GM18520 (cell line): ENCODE measurements around the gene ALS2CL.

Experiments
- ATAC-seq: cut with Tn5 transposase; IDR thresholded peaks from one replicate; pipeline ENCODE4 v1.9.1; 2021; ENCODE audit not compliant: unreplicated experiment

ALS2CL gene

DNA sequence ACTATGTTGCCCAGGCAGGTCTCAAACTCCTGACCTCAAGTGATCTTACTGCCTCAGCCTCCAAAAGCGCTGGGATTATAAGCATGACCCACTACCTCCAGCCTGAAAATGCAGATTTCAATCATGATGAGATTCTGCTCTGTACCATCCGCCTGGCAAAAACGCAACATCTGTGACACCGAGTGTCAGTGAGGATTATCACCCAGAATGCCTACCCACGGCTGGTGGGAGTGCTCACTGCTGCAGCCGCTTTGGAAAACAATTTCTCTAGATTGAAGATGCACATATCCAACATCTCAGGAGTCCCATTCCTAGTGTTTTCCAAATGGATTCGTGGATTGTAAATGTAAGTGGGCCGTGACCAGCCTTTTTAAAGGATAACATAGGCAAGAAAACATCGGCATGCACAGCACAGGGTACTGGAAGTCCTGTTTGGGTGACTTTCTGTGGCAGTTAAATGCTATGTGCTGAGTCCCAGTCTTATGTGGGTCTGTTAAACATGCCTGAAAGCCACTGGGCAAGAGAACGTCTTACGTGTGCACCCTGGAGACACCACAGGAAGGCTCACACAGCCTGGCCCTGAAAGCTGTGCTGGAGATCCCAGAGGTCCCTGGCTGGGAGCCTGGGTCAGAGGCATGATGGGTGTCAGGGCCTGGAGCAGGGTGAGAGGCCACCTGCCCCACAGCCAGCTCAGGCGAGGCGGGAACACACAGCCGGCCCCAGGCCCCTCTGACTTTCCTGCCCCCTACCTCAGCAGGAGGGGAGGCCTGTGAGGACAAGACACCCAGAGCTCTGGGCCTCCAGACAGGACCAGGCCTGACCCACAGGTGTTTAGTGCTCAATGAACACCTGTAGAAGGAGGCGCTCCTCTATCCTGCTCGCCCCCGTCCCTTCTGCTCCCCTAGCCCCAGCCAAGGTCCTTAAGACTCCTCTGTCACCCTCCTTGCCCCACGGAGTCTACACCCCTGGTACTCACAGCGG lies 23.3 kb upstream of the ALS2CL start:
- no peak for ATAC-seq

DNA sequence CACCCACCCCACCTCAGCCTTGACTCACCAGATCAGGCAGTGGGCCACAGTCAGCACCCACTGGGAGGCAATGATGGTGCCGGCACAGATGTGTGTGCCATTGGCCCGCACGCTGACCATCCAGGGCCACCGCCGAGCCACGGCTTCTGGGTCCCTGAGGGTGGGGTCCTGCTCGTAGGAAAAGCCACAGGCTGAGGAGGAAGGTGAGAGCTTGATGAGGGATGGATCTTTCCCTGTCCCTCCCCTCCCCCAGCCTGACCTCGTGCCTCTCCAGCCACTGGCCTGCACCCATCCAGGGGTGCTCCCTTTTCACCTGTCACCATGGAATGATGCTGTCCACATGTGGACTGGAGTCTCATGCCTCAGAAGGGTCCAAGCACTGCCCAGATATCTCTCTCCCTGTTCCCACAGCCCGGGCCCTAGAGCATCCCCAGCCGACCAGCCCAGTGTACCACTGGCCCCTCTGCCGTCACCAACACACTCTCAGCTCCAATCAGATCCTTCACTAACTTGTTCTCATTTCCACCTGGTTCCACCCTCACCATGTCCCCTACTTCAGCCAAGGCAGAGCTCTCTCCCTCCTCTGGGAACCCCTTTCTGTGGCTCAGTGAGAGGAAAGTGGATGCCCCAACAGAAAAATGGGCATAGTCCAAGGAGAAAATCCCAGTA lies 22.2 kb upstream of the ALS2CL start:
- no peak for ATAC-seq

DNA sequence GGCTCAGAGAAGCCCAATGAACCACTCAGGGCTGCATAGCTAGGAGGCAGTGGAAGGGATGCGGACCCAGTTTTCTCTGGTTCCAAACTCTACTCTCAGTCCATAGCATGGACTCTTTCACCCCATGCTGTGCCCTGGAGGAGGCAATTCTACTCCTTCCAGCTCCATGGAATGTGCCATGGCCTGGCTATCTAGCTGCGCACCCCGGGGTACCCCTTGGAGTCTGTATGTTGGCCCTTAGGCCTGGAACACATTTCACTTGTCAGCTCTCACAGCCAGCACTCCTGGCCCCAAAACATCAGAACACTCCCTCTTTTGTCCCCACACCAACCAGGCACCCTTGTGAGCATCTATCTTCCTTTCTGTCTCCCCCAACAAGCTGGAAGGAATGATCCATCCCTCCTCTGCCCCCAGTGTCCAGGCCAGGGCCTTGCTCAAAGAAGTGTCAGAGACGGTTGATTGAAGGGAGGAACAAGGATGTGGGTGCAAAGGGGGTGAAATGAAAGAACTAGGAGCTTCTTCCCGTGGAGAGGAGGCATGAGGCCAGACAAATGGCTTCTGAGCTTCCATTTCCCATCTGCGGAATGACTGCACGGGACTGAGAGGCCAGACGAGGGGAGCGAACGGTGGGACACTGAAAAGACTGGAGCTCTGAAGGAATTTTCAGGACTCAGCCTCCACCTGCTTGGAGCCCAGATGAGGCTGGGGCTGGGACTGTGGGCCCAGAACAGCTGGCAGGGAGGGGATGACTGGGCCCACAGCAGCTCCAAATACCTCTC lies 21.4 kb upstream of the ALS2CL start:
- no peak for ATAC-seq

DNA sequence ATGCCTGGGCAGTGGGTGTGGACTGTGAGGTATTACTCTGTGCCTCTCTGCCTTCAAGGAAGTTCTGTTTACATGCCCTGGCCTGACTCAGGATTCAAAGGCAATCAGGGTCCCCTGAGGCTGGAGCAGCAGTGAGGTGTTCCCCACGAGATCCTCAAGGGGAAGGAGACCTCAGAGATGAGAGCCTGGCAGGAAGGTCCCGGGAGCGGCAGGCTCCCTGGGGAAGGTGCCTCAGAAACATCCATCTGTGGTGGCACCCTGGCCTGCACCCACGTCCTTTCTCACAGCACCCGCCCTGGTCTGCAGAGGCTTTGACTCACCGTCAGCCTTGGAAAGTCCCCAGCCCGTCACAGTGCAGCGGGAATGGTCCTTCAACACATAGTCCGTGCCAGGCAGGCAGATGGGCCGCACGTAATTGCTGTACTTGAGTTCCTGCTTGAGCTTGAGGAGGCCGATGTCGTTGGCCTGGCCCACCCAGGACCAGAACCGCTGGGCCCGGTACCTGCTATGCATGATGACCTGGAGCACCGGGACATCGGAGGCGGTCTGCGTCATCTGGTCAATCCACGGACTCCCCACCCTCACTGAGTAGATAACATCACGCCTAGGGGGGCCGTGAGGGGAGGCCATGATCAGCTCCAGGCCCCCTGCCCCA lies 20.5 kb upstream of the ALS2CL start:
- ATAC-seq, result peak; percentile 37

DNA sequence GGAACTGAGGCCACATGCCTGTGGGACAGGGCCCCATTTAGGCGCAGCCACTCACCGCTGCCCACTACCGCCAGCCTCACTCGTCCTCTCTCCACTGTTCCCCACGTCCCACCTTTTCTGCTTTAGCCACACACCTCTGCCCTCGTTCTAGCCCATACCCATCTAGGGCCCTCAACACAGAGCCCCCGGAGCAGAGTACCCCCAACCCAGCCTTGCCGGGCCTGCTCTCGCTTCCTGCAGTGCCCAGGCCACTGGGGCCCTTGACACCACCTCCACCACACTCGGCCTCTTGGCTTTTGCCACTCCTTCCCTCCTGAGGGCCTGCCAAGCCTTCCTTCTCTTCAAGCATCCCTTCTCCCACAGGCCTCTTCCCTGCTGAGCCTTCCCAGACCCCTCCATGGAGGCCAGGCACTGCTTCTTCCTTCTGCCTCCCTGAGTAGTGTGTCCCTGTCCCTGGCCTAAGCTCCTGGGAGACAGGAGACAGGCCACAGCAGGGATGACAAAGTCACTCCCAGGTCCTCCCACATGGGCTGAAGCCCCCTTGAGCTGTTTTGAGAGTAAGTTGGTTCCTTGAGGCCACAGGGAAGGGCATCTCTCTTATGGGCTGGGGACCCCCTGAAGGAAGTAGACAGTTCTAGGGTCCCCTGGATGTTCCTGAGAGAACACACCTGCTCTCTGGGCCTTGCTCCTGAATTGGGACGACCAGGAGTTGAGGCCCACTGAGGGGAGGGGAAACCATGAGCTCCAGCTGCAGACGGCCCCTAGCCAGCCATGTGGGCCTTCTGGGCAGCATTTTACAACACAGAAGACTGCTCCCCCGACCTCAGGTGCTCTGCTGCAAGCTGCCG lies 19.8 kb upstream of the ALS2CL start:
- ATAC-seq, result no peak

DNA sequence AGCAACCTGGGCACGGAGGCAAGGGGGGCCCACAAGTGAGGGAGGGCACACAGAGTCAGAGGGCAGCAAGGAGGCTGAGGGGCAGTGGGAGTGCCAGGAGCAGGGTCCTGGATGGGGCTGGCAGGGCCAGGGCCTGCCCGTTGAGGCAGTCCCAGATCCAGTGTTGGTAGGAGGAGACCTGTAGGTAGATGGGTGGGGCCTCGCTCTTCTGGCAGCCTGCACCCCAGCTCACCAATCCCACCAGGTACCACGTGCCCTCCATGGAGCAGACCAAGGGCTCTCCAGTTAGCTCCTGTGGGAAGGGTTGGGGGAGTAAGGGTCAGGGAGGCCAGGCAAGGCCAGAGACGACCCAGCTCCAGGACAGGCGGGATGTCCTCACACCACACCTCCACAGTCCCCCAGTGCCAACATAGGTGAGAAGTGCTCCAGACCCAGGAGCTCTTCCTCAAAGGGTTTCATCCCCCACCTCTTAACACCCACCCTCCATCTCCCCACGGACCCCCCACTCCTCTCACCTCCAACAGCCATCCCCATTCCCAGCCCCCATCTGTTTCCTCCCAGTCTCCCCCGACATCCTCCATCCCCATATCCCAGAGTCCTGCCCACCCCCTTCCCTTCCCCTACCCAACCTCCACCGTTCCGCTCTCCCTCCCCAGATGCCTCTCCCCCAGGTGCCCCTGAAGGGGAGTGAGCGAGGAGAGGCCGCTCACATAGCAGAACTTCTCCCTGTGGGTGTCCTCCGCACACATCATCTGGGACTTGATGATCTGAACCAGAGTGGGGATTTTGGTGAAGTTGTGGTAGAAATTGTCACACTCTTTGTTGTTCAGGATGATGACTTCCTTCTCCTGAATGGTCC lies 18.9 kb upstream of the ALS2CL start:
- no peak for ATAC-seq

DNA sequence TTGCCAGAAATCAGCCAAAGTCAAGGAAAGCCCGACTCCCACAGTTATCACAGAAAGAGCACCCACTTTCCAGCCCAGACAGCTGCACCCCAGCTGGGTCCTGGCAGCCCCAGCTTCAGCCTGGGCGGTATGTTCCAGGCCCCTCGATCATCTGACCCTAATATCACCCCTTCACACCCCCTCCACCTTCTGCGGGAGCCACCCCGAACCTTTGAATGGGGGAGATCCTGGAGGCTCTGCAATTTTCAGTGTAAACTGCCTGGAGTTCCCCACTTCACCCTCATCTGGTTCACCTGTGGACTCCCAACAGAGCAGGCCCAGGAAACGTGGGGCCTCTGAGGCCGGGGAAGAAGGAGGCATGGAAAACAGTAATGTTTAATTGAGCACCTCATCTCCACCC lies 18.3 kb upstream of the ALS2CL start:
- no peak for ATAC-seq

DNA sequence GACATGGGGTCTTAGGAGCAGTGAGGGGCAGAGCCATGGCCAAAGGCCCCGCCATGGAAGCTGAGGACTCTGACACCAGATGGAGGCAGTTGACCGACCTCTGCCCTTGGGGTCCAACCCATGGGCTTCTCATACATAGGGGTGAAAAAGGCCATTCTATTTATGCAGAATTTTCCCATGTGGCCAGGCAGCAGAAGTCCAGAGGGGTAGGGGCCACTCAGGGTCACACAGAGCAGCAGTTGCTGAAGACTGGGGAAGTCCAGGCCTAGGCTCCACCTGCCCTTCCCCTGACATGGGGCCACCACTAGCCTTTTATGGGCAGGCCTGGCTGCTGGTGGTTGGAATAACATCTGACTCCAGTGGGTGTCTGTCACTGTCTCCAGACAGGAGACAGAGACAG lies 17.8 kb upstream of the ALS2CL start:
- no peak for ATAC-seq

DNA sequence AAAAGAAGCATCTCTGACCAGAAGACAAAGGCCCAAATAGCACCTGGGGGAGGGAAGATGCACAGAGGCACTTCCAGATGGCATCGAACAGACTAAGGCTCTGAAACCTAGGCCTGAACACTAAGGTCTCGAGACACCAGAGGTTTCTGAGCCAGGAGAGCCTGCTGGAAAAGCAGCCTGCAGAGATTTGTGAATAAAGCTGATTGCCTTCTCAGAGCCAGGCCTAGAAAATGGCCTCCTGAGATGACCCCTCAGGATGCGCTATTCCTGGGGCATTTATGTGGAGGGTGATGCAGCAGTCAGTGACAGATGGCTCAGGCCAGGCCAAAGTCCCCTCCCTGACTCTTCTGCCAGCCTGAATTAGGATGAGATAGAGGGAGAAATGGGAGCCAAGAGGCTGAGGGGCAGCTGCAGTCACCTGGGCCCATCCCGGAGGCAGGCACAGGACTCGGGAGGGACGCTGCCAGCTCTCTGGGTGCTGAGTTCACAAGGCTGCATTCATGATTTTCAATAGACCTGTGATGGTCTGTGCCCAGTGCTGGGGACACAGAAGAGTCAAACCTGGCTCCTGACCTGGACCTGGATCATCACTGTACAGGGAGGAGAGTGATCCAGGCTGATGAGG lies 17.3 kb upstream of the ALS2CL start:
- ATAC-seq, result no peak

DNA sequence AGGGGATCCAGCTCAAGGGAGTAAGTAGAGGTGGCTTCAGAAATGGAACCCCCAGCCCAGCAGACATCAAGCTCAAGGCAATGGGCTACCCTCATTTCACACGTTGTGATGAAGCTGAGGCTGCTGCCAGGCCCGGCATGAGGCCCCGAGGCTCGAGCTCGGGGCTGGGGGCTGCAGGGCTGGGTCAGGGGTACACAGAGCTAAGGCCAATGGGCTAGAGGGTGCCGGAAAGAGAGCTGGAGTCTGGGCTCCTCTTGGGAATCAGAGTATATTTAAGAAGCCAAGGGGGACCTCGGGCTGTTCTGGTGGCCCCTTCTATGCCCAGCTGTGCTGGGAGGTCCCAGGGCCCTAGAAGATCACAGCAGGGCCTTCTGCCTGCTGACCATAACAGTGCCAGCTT lies 16.8 kb upstream of the ALS2CL start:
- ATAC-seq, result no peak

DNA sequence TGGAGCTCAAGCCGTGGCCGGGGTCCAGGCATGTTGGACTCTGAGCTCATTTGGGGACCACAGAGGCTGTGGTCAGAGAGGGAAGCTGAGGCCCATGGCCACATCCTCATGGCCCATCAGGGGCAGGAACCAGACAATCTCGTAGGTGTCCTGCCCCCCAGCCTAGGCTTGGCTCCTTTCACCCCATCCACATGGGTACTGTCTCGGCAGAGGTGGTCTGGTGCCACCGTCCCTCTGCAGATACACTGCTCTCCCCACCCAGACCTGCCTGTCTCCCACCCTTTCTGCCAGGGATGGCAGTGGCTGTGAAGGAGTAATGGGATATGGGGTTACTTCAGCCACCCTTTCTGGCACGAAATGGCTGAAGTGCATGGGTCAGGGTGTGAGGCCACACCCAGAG lies 16.2 kb upstream of the ALS2CL start:
- no peak for ATAC-seq

DNA sequence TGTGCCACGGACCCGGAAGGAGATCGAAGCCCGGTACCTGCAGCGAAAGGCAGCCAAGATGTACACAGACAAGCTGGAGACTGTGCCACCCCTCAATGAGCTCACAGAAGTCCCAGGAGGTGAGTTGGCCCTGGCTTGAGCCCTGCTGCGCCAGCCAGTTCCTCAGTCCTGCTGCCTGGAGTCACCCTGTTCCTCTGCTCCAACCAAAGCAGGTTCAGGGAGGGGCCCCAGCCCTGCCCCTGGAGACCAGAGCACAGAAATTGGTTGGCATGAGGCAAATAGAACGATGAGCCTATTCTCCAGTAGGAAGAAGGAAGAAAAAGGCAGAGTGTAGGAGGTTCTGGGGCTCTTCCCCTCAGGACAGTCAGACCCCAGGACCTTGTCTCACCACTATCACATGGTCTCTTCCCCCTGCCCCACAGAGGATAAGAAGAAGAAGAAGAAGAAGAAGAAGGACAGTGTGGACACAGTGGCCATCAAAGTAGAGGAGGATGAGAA lies 15.7 kb upstream of the ALS2CL start:
- no peak for ATAC-seq

DNA sequence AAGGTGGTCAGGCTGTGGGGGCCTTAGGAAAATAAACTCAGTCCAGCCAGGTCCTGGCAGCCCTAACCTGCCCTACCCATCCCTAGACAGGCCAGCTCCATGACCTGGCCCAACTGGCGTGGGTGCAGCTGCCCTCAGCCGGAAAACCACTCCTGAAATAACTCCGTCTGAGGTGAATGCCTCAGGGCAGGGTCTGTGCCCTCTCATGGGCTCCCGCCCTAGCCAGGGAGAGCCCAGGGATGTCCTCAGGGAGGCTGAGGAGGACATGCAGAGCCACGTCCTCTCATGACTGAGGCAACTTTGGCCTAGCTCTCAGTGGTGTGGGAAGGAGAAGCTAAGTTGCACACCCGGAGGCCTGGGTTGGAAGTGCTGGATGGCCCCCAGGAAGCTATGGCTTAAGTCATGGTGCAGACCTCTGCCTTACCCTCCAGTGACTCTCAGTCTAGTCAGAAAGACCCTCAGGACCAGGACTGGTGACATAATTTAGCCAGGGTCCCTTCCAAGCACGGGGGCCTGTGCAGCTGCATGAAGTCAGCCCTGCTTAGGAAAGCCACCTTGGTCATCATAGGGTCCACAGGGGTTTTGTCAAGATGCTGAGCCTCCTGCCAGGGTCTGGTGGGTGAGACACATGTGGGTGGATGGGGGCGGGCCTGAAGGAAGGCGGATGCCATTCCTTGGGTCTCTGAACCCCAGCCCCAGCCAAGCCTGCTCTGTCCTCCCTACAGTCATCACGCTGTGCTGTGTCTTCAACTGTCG lies 15.1 kb upstream of the ALS2CL start:
- ATAC-seq, result no peak

DNA sequence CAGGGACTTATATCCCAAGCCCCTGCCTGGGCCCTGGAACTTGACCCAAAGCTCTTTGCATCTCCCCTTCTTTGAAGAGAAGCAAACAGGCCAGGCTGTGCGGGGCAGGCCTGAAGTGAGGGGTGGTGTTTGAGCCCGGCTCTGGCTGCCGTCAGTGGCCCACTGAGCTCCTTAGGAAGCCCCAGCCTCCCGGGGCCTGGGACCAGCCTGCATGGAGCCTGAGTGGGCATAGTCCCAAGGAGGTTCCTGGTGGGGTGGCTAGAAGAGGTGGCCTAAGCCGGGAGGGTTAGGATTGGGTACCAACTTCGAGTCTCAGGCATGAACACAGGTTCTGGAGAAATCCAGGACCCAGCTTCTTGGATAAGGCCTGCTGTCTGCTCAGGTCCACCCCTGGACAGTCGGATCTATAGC lies 14.1 kb upstream of the ALS2CL start:
- ATAC-seq, result no peak

DNA sequence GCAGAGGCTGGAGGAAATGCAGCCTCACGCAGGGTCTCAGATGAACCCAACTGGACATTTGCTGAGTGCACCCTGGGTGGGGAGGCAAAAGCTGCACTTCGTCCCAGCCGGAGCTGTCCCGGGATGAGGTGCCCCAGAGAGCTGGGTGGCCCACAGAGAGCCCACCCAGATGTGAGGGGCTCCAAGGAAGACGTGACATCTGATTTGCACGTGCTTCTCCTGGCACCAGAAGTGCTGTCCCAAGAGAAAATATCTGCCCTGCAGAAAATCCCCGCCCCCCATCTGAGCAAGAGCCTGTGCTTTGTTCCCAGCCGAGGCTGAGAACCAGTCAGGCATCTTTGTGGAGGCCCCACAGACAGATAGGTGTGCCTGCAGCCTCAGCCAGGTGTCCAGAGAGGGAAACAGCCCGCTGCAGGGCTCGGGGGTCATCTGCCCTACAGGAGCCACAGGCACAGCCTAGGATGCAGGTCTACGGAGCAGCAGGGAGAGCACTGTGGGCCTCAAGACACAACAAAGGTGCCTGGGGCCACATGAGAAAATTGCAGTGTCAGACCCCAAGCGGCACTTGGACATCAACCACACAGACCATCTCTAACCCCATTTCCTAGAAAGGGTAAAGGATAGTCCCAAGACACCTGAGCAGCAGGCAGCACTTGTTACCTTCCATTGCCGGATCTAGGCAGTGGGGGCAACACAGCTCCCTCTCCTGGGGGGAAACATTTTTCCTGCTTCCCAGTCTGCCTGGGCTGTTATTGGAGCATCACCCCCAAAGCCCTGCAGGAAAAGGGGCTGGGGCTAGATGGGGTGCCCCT lies 13.5 kb upstream of the ALS2CL start:
- ATAC-seq, result no peak

DNA sequence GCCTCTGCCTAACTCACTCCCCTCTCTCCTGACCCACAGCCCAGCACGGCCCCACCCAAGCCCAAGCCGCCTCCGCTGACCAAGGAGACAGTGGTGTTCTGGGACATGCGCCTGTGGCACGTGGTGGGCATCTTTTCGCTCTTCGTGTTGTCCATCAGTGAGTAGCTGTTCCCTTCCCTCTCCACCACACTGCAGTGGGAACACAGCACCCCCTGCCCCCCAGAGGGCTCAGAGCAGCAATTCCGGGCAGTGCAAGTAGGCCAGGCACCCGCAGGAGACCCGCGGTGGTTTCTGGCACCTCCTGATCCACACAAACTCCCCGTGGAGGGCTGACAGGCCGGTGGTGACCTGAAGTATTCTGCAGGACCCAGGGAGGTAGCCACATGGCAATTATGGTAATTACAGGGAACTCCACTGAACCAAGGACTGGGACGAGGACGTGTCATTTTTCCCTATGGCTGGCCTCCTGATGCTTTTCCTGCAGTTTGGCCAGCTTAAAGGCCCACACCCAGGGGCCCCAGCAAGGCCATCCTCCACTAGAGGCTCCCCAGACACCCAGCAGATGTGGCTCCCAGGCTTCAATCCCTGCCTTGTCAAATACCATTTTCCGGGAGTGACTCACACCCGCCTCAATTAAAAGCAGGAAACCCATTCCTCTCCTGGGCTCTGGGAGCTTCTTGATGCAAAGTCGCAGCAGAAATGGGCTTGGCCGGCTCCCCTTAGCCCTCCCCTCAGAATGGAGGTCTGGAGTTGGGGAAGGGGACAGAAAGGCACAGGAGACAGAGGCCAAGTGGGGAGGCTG lies 12.5 kb upstream of the ALS2CL start:
- no peak for ATAC-seq
